ENCODE results near the gene RALGAPA1.

The RALGAPA1 gene

GRCh38 chr14:35653045-35653444, 156.1 kb downstream of the RALGAPA1 start:
- no peak overlapping the region for H3K4me3 ChIP-seq (ENCODE audit: low read depth in 1 of 2, low read length in 1 of 2)
- no peaks in the 10 kb centered on the region for H3K4me1 ChIP-seq (ENCODE audit: control insufficient read depth in 1 of 2, insufficient read depth in 1 of 2, low read depth in 1 of 2, low read length in 1 of 2)
- no peaks in the 10 kb centered on the region for H3K9me3 ChIP-seq
- no peak for TF ChIP-seq CTCF (IDR thresholded peaks at IDR 0.05)
- H3K27me3 ChIP-seq = no peaks in the 10 kb centered on the region
- no peak overlapping the region for H3K27ac ChIP-seq
- no peaks in the 10 kb centered on the region for H3K36me3 ChIP-seq

GRCh38 chr14:35643513-35643912, 165.6 kb downstream of the RALGAPA1 start:
- Histone ChIP-seq H3K4me1 (ENCODE audit: control insufficient read depth in 1 of 2, insufficient read depth in 1 of 2, low read depth in 1 of 2, low read length in 1 of 2) (no peaks in the 10 kb centered on the region), H3K36me3 (no peaks in the 10 kb centered on the region), H3K9me3 (no peaks in the 10 kb centered on the region), H3K27ac (no peak overlapping the region), H3K4me3 (ENCODE audit: low read depth in 1 of 2, low read length in 1 of 2) (no peak overlapping the region), H3K27me3 (no peaks in the 10 kb centered on the region)
- no peak for TF ChIP-seq CTCF (IDR thresholded peaks at IDR 0.05)

- no peaks in the 10 kb centered on the region for H3K36me3 ChIP-seq
- no peaks in the 10 kb centered on the region for H3K27me3 ChIP-seq
- H3K4me3 ChIP-seq (ENCODE audit: low read depth in 1 of 2, low read length in 1 of 2) = no peak overlapping the region
- no peaks in the 10 kb centered on the region for H3K9me3 ChIP-seq
- H3K27ac ChIP-seq = no peak overlapping the region
- no peak for TF ChIP-seq CTCF (IDR thresholded peaks at IDR 0.05)
- no peaks in the 10 kb centered on the region for H3K4me1 ChIP-seq (ENCODE audit: control insufficient read depth in 1 of 2, insufficient read depth in 1 of 2, low read depth in 1 of 2, low read length in 1 of 2)
These were observed 171.2 kb downstream of the RALGAPA1 start for GRCh38 chr14:35637851-35638250.

DNA sequence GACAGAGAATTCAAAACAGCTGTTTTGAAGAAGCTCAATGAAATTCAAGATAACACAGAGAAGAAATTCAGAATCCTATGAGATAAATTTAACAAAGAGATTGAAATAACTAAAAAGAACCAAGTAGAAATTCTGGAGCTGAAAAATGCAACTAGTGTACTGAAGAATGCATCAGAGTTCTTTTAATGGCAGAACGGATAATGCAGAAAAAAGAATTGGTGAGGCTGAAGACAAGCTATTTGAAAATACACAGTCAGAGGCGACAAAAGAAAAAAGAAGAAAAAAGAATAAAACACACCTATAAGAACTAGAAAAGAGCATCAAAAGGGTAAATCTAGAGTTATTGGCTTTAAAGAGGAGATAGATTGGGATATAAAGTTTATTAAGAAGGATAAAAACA, 171.8 kb downstream of the RALGAPA1 start:
- H3K27me3 ChIP-seq = no peaks in the 10 kb centered on the region
- no peaks in the 10 kb centered on the region for H3K36me3 ChIP-seq
- no peak for TF ChIP-seq CTCF (IDR thresholded peaks at IDR 0.05)
- no peaks in the 10 kb centered on the region for H3K4me1 ChIP-seq (ENCODE audit: control insufficient read depth in 1 of 2, insufficient read depth in 1 of 2, low read depth in 1 of 2, low read length in 1 of 2)
- H3K27ac ChIP-seq = no peak overlapping the region
- no peak overlapping the region for H3K4me3 ChIP-seq (ENCODE audit: low read depth in 1 of 2, low read length in 1 of 2)
- H3K9me3 ChIP-seq = no peaks in the 10 kb centered on the region

DNA sequence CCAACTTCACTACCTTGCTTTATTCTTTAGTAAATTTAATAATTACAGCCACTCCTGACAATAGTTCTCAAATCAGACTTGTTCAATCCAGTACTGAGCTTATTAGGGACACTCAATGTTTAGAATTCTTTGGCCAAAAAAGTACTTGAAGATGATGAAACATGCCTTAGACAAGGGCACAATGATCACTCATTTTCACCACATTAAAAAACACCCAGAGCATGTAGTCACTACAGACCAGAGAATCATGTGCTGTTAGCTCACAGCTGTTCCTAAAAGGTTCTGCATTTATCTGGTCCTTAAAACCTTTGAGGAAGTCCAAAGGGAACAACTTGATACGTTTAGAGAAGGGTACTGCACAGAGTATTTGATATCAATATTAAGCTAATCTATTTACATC, 176.4 kb downstream of the RALGAPA1 start:
- H3K27me3 ChIP-seq = no peaks in the 10 kb centered on the region
- H3K4me1 ChIP-seq (ENCODE audit: control insufficient read depth in 1 of 2, insufficient read depth in 1 of 2, low read depth in 1 of 2, low read length in 1 of 2) = no peaks in the 10 kb centered on the region
- no peak for TF ChIP-seq CTCF (IDR thresholded peaks at IDR 0.05)
- H3K36me3 ChIP-seq = no peaks in the 10 kb centered on the region
- H3K27ac ChIP-seq = no peak overlapping the region
- no peak overlapping the region for H3K4me3 ChIP-seq (ENCODE audit: low read depth in 1 of 2, low read length in 1 of 2)
- no peaks in the 10 kb centered on the region for H3K9me3 ChIP-seq

DNA sequence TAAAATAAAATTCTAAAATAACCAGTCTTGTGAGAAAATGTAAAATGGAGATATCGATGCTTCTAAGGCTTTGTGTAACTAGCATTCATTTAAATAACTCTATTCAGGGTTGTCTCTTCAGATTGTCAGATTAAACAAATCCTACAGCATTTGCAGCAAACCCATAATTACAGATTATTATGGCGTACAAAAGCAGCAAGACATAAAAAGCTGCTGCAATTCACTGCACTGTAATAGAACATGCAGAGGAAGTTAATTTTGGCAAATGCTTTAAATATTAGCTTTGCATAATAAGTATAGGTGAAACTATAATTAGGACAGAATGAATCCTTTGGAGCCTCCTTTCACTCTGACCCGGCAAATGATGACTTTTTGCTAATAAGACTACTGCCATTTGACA, 176.8 kb downstream of the RALGAPA1 start:
- no peaks in the 10 kb centered on the region for H3K36me3 ChIP-seq
- no peak for TF ChIP-seq CTCF (IDR thresholded peaks at IDR 0.05)
- H3K27me3 ChIP-seq = no peaks in the 10 kb centered on the region
- H3K9me3 ChIP-seq = no peaks in the 10 kb centered on the region
- no peaks in the 10 kb centered on the region for H3K4me1 ChIP-seq (ENCODE audit: control insufficient read depth in 1 of 2, insufficient read depth in 1 of 2, low read depth in 1 of 2, low read length in 1 of 2)
- H3K27ac ChIP-seq = no peak overlapping the region
- no peak overlapping the region for H3K4me3 ChIP-seq (ENCODE audit: low read depth in 1 of 2, low read length in 1 of 2)

Measured in neutrophil (primary cell).